GM18870 (cell line): ENCODE results near the gene TEAD3.

ENCODE experiments used
- ATAC-seq: cut with Tn5 transposase; IDR thresholded peaks from one replicate; pipeline ENCODE4 v1.9.1; 2021; ENCODE audit warnings: moderate library complexity; ENCODE audit not compliant: unreplicated experiment

TEAD3 gene

DNA sequence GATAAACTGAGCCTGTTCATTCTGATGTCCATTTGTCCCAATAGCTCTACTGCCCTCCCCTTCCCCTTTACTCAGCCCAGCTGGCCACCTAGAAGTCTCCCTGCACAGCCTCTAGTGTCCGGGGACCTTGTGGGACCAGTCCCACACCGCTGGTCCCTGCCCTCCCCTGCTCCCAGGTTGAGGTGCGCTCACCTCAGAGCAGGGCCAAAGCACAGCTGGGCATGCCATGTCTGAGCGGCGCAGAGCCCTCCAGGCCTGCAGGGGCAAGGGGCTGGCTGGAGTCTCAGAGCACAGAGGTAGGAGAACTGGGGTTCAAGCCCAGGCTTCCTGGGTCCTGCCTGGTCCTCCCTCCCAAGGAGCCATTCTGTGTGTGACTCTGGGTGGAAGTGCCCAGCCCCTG is 69.4 kb downstream of the TEAD3 start:
- ATAC-seq, result no peak

GRCh38 chr6:35426074-35426473 is 70.8 kb downstream of the TEAD3 start:
- no peak for ATAC-seq

DNA sequence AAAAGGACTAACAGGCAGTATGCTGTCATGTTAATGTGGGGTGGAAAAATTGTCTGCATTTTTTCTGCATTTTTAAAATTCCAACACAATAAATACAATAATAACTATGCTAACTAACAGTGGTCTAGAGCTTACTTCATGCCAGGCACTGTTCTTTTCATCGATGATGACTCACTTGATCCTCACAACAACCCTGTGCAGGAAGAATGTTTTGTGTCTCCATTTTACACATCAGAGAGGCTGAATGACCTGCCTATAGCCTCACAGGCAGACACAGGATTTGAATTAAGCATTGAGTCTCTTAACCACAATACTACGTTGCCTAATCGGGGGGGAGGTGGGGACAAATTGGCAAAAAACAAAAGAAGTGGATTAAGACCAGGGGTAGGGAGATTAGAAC is 71.6 kb downstream of the TEAD3 start:
- ATAC-seq, result no peak
